ENCODE measurements around the gene MAPT. TPM values are rescaled to one million over a fixed set of nuclear protein-coding genes. Genes with fewer than 3 reads are reported as not detected.

The MAPT gene
- total RNA-seq, 1 experiment from 2014 or later = 3.6 TPM

GRCh38 chr17:45994987-45995386, 100.6 kb downstream of the MAPT start:
- Histone ChIP-seq H3F3A (ENCODE audit: low read length, unreplicated experiment) (no peaks in the 10 kb centered on the region), H3K9me3 (ENCODE audit: low read length) (no peaks in the 10 kb centered on the region), H3K4me3 (ENCODE audit: low read length) (no peak overlapping the region), H3K4me1 (ENCODE audit: insufficient read depth, low read length) (no peaks in the 10 kb centered on the region), H2AFZ (ENCODE audit: low read length) (no peak overlapping the region), H3K4me2 (ENCODE audit: low read length) (no peak overlapping the region), H3K27me3 (ENCODE audit: low read length) (no peaks in the 10 kb centered on the region), H3K9me2 (replicated peaks; ENCODE audit: low read length) (no peaks in the 10 kb centered on the region), H4K20me1 (ENCODE audit: low read length) (no peaks in the 10 kb centered on the region), H3K79me2 (ENCODE audit: low read length) (no peaks in the 10 kb centered on the region), H3K27ac (ENCODE audit: low read length) (no peak overlapping the region), H3K9ac (ENCODE audit: low read length) (no peak overlapping the region), H3K36me3 (ENCODE audit: low read depth, low read length) (no peaks in the 10 kb centered on the region)
- no TSS peak for BruUV-seq (replicated peaks)
- intact Hi-C loops (cut with micrococcal nuclease) = no loop called here
- TF ChIP-seq EZH2phosphoT487 (IDR thresholded peaks at IDR 0.05; ENCODE audit: borderline replicate concordance, low read length) = no peak
- no peak for TF ChIP-seq CTCF (conservative IDR thresholded peaks at IDR 0.05; ENCODE audit: low read depth, low read length)
- TF ChIP-seq EZH2 (IDR thresholded peaks at IDR 0.05; ENCODE audit: low read length, unreplicated experiment) = no peak
- DNase-seq (no peak), ATAC-seq (no peak)
- CTCF ChIA-PET = interaction anchor here (0.6 kb wide), 1 partner anchor 56 kb away, joined by 3 read pairs; no protein-coding TSS in a partner anchor
- POLR2A ChIA-PET (ENCODE audit: unreplicated experiment) = no interaction called here

GRCh38 chr17:45995627-45996270, 101.4 kb downstream of the MAPT start:
- no peaks in the 10 kb centered on the region for H3F3A ChIP-seq (ENCODE audit: low read length, unreplicated experiment)
- no peaks in the 10 kb centered on the region for H3K79me2 ChIP-seq (ENCODE audit: low read length)
- no peaks in the 10 kb centered on the region for H3K36me3 ChIP-seq (ENCODE audit: low read depth, low read length)
- no peak overlapping the region for H2AFZ ChIP-seq (ENCODE audit: low read length)
- H3K9ac ChIP-seq (ENCODE audit: low read length) = no peak overlapping the region
- intact Hi-C loops (cut with micrococcal nuclease) = no loop called here
- H3K27me3 ChIP-seq (ENCODE audit: low read length) = no peaks in the 10 kb centered on the region
- BruUV-seq (replicated peaks) = no TSS peak
- ChIA-PET CTCF (interaction anchor here (0.6 kb wide), 1 partner anchor 55 kb away, joined by 3 read pairs; no protein-coding TSS in a partner anchor), POLR2A (ENCODE audit: unreplicated experiment) (no interaction called here)
- H3K9me2 ChIP-seq (replicated peaks; ENCODE audit: low read length) = no peaks in the 10 kb centered on the region
- no peak for TF ChIP-seq EZH2 (IDR thresholded peaks at IDR 0.05; ENCODE audit: low read length, unreplicated experiment)
- TF ChIP-seq EZH2phosphoT487 (IDR thresholded peaks at IDR 0.05; ENCODE audit: borderline replicate concordance, low read length) = no peak
- no peak for TF ChIP-seq CTCF (conservative IDR thresholded peaks at IDR 0.05; ENCODE audit: low read depth, low read length)
- DNase-seq = no peak
- no peak overlapping the region for H3K4me2 ChIP-seq (ENCODE audit: low read length)
- no peaks in the 10 kb centered on the region for H3K4me1 ChIP-seq (ENCODE audit: insufficient read depth, low read length)
- no peaks in the 10 kb centered on the region for H3K9me3 ChIP-seq (ENCODE audit: low read length)
- H4K20me1 ChIP-seq (ENCODE audit: low read length) = no peaks in the 10 kb centered on the region
- no peak overlapping the region for H3K4me3 ChIP-seq (ENCODE audit: low read length)
- no peak overlapping the region for H3K27ac ChIP-seq (ENCODE audit: low read length)
- ATAC-seq = no peak

GRCh38 chr17:45996282-45996937, 102.1 kb downstream of the MAPT start:
- H3K36me3 ChIP-seq (ENCODE audit: low read depth, low read length) = no peaks in the 10 kb centered on the region
- BruUV-seq (replicated peaks) = no TSS peak
- intact Hi-C loops (cut with micrococcal nuclease) = no loop called here
- H3K27ac ChIP-seq (ENCODE audit: low read length) = no peak overlapping the region
- H3K9me3 ChIP-seq (ENCODE audit: low read length) = no peaks in the 10 kb centered on the region
- H3K4me3 ChIP-seq (ENCODE audit: low read length) = no peak overlapping the region
- no peaks in the 10 kb centered on the region for H3K4me1 ChIP-seq (ENCODE audit: insufficient read depth, low read length)
- ChIA-PET CTCF (no interaction called here), POLR2A (ENCODE audit: unreplicated experiment) (no interaction called here)
- no peak overlapping the region for H3K4me2 ChIP-seq (ENCODE audit: low read length)
- no peaks in the 10 kb centered on the region for H4K20me1 ChIP-seq (ENCODE audit: low read length)
- no peaks in the 10 kb centered on the region for H3F3A ChIP-seq (ENCODE audit: low read length, unreplicated experiment)
- DNase-seq = no peak
- no peaks in the 10 kb centered on the region for H3K9me2 ChIP-seq (replicated peaks; ENCODE audit: low read length)
- H3K9ac ChIP-seq (ENCODE audit: low read length) = no peak overlapping the region
- H3K27me3 ChIP-seq (ENCODE audit: low read length) = no peaks in the 10 kb centered on the region
- ATAC-seq = no peak
- no peak for TF ChIP-seq EZH2 (IDR thresholded peaks at IDR 0.05; ENCODE audit: low read length, unreplicated experiment)
- TF ChIP-seq EZH2phosphoT487 (IDR thresholded peaks at IDR 0.05; ENCODE audit: borderline replicate concordance, low read length) = no peak
- no peak for TF ChIP-seq CTCF (conservative IDR thresholded peaks at IDR 0.05; ENCODE audit: low read depth, low read length)
- H3K79me2 ChIP-seq (ENCODE audit: low read length) = no peaks in the 10 kb centered on the region
- H2AFZ ChIP-seq (ENCODE audit: low read length) = no peak overlapping the region

Data from PC-3 (cell line).